Uterus (tissue), 4 donors: ENCODE measurements around the gene TLE3. TPM values are rescaled to one million over a fixed set of nuclear protein-coding genes. Genes with fewer than 3 reads are reported as not detected.

Source experiments
- DNase-seq, 2 donors: peaks; one replicate each; pipeline ENCODE4 v3.0.0-alpha.2; 2019 to 2020
- H3K27ac ChIP-seq, 2 donors: fragments of 200-600 bp; sonication (generic); 1 replicate in 1 of 2; 2 replicates in 1 of 2; pipeline ENCODE4 v1.5.1; 2016 to 2018
- H3K27me3 ChIP-seq, 2 donors: fragments of 200-600 bp; sonication (generic); one replicate each; pipeline ENCODE4 v1.5.1; 2018 to 2019; ENCODE audit warnings: control low read depth in 1 of 2
- H3K36me3 ChIP-seq, 2 donors: fragments of 200-600 bp; sonication (generic); one replicate each; pipeline ENCODE4 v1.5.1; 2019; ENCODE audit warnings: control low read depth in 1 of 2
- H3K4me1 ChIP-seq, 2 donors: fragments of 200-600 bp; sonication (generic); one replicate each; pipeline ENCODE4 v1.5.1; 2018 to 2019; ENCODE audit warnings: control low read depth in 1 of 2
- H3K4me3 ChIP-seq, 2 donors: fragments of 200-600 bp; sonication (generic); 1 replicate in 1 of 2; 2 replicates in 1 of 2; pipeline ENCODE4 v1.5.1; 2018 to 2019; ENCODE audit warnings: mild to moderate bottlenecking in 1 of 2
- H3K9me3 ChIP-seq, 2 donors: fragments of 200-600 bp; sonication (generic); one replicate each; pipeline ENCODE4 v1.5.1; 2019; ENCODE audit warnings: control low read depth in 1 of 2
- POLR2A ChIP-seq, 2 donors: fragments of 450-650 bp; IDR thresholded peaks; one replicate each; pipeline ENCODE4 v1.6.1; 2016; ENCODE audit warnings: antibody characterized with exemption in 2 of 2, mild to moderate bottlenecking in 1 of 2, moderate library complexity in 1 of 2
- intact Hi-C: fragments of 100-400 bp; cut with DNase I; formaldehyde crosslinking; loops from one replicate; pipeline ENCODE4 v1.15.1; 2023; ENCODE audit warnings: low total_unique reads
- total RNA-seq, 4 donors: library from RNA; depleted of rRNA in 3 of 4; stranded (reverse); fragments of >200 nt in 3 of 4; gene quantifications; one replicate each; pipeline versions ENCODE4 v1.1.0 to v1.2.4, GENCODE V29; 2014 to 2023
- TF ChIP-seq, protein P1 (sequence below), 4 experiments: fragments of 200-600 bp in 2 of 4; fragments of 450-650 bp in 2 of 4; sonication (generic) in 2 of 4; IDR thresholded peaks; one replicate each; pipeline ENCODE4 v1.5.1; 2016 to 2019; ENCODE audit warnings: antibody characterized with exemption in 4 of 4, mild to moderate bottlenecking in 2 of 4, moderate library complexity in 1 of 4
- donor health status: DM: yes; HTN: yes; CAD: no.

TLE3 gene
- total RNA-seq, 4 donors from 2014 or later, result 7.4 to 244 (median 49.4) TPM

DNA sequence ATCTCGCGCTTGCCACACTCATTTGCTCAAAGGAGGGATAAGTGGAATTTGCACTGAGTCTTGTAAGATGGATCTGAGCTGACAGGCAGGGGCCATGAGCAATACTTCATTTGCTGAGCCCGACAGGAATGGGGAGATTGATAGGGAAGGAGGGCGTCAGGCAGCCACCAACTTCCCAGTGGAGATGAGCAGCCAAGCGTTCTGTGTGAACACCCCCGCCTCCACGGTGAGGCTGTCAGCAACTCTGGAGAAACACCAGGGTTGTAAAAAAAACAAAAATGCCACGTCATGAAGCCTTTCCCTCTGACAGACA is 36.8 kb downstream of the TLE3 start:
- Histone ChIP-seq H3K27ac (no peak overlapping the region), H3K4me3 (no peak overlapping the region), H3K9me3 (no peaks in the 10 kb centered on the region), H3K4me1 (peaks cover 5 to 10% of the 10 kb centered on the region in 2 donors), H3K27me3 (no peaks in the 10 kb centered on the region), H3K36me3 (no peaks in the 10 kb centered on the region)
- peak in 1 of 2 donors; percentile 18 for DNase-seq
- TF ChIP-seq, protein P1, sequence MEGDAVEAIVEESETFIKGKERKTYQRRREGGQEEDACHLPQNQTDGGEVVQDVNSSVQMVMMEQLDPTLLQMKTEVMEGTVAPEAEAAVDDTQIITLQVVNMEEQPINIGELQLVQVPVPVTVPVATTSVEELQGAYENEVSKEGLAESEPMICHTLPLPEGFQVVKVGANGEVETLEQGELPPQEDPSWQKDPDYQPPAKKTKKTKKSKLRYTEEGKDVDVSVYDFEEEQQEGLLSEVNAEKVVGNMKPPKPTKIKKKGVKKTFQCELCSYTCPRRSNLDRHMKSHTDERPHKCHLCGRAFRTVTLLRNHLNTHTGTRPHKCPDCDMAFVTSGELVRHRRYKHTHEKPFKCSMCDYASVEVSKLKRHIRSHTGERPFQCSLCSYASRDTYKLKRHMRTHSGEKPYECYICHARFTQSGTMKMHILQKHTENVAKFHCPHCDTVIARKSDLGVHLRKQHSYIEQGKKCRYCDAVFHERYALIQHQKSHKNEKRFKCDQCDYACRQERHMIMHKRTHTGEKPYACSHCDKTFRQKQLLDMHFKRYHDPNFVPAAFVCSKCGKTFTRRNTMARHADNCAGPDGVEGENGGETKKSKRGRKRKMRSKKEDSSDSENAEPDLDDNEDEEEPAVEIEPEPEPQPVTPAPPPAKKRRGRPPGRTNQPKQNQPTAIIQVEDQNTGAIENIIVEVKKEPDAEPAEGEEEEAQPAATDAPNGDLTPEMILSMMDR (IDR thresholded peaks at IDR 0.05), result no peak
- no peak for TF ChIP-seq POLR2A (IDR thresholded peaks at IDR 0.05)
- intact Hi-C loops, result no loop called here

DNA sequence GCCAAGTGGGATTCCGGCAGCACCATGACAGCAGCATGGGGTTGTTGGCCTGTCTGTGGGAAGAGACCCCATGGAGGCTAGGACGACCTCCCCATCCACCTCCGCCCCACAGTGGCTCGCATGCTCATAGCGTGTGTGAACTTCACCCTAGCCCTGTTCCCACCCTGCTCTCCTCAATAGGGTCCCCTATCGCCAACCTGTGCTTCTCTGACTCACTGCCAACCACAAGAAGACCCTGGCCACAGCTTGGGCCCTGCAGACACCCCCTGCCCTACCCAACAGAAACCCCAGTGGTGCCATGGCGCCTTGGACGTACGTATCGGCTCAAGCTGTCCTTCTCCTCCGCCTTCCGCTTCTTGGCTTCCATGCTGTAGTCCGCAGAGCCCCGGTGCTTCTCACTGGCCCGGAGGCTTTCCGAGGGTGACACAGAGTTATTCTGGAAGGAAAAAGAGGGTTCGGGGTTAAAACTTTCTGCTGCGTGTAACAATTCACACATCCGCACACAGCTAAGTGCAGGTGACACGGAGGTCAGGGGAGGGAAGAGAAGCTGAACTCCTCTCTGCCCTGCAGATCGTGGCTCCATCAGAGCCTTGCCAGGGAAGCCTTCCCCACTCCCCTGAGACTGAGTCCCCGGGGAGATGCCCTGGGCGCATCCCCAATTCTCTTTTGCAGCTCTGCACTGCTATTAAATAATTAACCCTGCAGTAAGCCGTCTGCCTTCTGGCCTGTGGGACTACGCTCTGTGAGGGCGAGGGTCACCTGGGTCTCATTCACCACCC is 37.3 kb downstream of the TLE3 start:
- Histone ChIP-seq H3K27ac (no peak overlapping the region), H3K9me3 (no peaks in the 10 kb centered on the region), H3K4me1 (peaks cover 5 to 10% of the 10 kb centered on the region in 2 donors), H3K36me3 (no peaks in the 10 kb centered on the region), H3K4me3 (no peak overlapping the region), H3K27me3 (no peaks in the 10 kb centered on the region)
- intact Hi-C loops, result no loop called here
- DNase-seq, result no peak
- TF ChIP-seq POLR2A (IDR thresholded peaks at IDR 0.05), result no peak
- TF ChIP-seq, protein P1 (IDR thresholded peaks at IDR 0.05), result no peak

DNA sequence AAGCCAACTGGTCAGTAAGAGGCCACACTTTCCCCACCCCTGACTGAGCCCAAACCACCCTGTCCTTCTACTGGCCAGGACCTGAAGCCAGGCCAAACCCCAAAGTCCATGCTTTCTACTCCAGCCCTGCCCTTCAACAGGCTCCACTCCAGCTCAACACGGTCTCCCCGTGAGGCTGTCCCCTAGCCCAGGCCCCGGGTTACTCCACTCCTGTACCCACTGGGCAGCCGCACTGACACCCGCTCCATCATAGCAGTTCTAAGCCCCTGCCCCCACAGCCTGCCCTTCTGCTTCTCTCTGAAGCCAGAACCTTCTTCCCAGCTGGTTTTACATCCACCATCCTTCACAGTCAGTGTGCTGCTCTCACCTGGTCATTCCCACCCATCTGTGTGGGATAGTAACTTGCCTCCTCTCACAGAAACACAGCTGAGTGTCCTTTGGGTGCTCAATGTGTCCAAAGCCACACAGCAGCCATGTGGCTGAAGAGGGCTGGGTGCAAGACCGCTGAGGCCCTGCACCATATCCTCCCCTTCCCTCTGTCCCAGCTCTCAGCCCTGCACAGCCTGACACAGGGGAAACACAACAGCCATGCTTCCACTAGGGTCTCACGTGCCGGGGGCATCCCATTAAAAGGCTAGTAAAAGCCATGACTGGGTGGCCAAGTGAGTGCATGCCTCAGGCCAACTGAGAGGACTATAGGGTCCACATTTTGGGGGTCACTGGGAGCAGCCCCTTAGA is 38.1 kb downstream of the TLE3 start:
- TF ChIP-seq, protein P1 (IDR thresholded peaks at IDR 0.05), result no peak
- no peak for TF ChIP-seq POLR2A (IDR thresholded peaks at IDR 0.05)
- intact Hi-C loops, result no loop called here
- Histone ChIP-seq H3K4me3 (no peak overlapping the region), H3K27me3 (no peaks in the 10 kb centered on the region), H3K36me3 (no peaks in the 10 kb centered on the region), H3K27ac (no peak overlapping the region), H3K9me3 (no peaks in the 10 kb centered on the region), H3K4me1 (peaks cover 5 to 10% of the 10 kb centered on the region in 2 donors)
- DNase-seq, result peak in 1 of 2 donors; percentile 10

- intact Hi-C loops, result no loop called here
- H3K27ac ChIP-seq, result no peak overlapping the region
- DNase-seq, result peak in 1 of 2 donors; percentile 10
- peaks cover 5 to 10% of the 10 kb centered on the region in 2 donors for H3K4me1 ChIP-seq
- no peaks in the 10 kb centered on the region for H3K36me3 ChIP-seq
- H3K27me3 ChIP-seq, result no peaks in the 10 kb centered on the region
- H3K4me3 ChIP-seq, result no peak overlapping the region
- TF ChIP-seq, protein P1 (IDR thresholded peaks at IDR 0.05), result no peak
- TF ChIP-seq POLR2A (IDR thresholded peaks at IDR 0.05), result no peak
- no peaks in the 10 kb centered on the region for H3K9me3 ChIP-seq
These were observed 38.9 kb downstream of the TLE3 start for GRCh38 chr15:70058642-70059360.
